Fibroblast of villous mesenchyme (primary cell): ENCODE measurements around the gene ZNF311. TPM values are rescaled to one million over a fixed set of nuclear protein-coding genes. Genes with fewer than 3 reads are reported as not detected.
A peak's percentile ranks its signal among the peaks of the same experiment; 100 is the strongest.
"Not testable (repeated sequence)": the region's sequence is repeated elsewhere in the genome, so short reads cannot be mapped to it uniquely, and the experiment has no call there.

Experiments used
- DNase-seq: peaks from one replicate; pipeline ENCODE4 v3.0.0-alpha.2; 2010; ENCODE audit warnings: low read depth
- H3K4me3 ChIP-seq: 2 replicates; pipeline ENCODE4 v1.5.1; 2011; ENCODE audit warnings: low read depth, mild to moderate bottlenecking, low read length
- total RNA-seq: library from RNA; depleted of rRNA; stranded (reverse); fragments of >200 nt; gene quantifications from 2 replicates; pipeline ENCODE4 v1.2.3, GENCODE V29; 2012
- TF ChIP-seq, protein P1 (sequence below): IDR thresholded peaks from 2 replicates; pipeline ENCODE4 v1.5.1; 2012; ENCODE audit warnings: low read depth, mild to moderate bottlenecking, low read length; ENCODE audit not compliant: insufficient read depth

Gene ZNF311
- total RNA-seq, 1 donor, result 0.43 TPM

DNA sequence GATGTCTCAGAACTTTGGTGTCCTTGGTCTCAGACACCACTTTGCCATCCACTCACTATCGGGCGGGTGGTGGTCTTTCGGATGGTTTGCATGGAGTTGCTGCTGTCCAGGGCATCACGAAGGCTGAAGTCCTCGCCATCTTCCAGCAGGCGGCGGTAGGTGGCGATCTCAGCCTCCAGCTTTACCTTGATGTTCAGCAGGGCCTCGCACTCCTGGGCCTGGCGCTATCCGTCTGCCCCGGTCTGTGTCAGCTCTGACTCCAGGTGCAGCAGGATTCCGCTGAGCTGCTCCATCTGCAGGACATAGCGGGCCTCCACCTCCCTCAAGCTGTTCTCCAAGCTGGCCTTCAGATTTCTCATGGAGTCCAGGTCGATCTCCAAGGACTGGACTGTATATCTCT, 36.0 kb downstream of the ZNF311 start:
- TF ChIP-seq, protein P1, sequence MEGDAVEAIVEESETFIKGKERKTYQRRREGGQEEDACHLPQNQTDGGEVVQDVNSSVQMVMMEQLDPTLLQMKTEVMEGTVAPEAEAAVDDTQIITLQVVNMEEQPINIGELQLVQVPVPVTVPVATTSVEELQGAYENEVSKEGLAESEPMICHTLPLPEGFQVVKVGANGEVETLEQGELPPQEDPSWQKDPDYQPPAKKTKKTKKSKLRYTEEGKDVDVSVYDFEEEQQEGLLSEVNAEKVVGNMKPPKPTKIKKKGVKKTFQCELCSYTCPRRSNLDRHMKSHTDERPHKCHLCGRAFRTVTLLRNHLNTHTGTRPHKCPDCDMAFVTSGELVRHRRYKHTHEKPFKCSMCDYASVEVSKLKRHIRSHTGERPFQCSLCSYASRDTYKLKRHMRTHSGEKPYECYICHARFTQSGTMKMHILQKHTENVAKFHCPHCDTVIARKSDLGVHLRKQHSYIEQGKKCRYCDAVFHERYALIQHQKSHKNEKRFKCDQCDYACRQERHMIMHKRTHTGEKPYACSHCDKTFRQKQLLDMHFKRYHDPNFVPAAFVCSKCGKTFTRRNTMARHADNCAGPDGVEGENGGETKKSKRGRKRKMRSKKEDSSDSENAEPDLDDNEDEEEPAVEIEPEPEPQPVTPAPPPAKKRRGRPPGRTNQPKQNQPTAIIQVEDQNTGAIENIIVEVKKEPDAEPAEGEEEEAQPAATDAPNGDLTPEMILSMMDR, result peak; percentile 19
- DNase-seq, result no peak
- H3K4me3 ChIP-seq, result no peak overlapping the region

DNA sequence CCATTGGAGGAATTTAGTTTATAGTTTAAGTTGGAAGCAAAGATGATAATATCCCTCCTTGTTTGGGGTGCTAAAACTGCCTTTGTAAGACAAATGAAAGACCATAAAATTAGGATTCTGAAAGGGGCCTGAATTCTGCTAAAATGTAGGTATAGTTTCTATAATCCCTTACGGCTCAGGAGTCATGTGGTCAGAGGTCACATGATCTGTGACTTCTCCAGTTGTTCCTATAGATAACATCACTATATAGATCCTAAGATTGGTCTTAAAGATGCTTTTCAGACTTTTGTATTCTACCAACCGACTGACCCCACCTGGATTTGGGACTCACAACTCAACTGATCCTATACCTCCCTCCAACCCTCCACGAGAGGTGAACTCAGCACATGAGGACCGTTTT, 36.6 kb downstream of the ZNF311 start:
- no peak overlapping the region for H3K4me3 ChIP-seq
- TF ChIP-seq, protein P1, result no peak
- DNase-seq, result no peak

GRCh38 chr6:28965706-28966105, 39.4 kb downstream of the ZNF311 start:
- DNase-seq, result no peak
- TF ChIP-seq, protein P1, result no peak
- H3K4me3 ChIP-seq, result no peak overlapping the region

DNA sequence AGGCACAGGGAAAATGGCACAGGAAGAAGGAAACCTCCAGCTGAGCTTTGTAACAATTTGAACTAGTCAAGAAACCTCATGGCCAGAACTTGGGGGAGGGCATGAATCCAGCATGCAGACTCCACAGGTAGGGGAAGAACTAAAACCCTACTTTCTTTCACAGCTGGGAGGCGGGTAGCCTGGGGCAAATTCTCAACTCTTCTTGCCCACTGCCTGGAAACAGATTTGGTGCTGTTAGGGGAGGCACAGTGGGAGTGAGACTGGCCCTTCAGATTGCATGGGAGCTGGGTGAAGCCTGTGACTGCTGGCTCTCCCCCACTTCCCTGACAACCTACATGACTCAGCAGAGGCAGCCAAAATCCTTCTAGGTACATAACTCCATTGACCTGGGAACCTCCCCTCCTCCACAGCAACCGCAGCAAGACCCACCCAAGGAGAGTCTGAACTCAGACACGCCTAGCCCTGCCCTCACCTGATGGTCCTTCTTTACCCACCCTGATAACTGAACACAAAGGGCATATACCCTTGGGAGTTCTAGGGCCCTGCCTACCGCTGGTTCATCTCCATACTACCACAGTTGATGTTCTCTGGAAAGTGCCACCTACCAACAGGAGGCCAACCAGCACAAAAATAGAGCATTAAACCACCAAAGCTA, 44.1 kb downstream of the ZNF311 start:
- H3K4me3 ChIP-seq, result no peak overlapping the region
- DNase-seq, result no peak
- TF ChIP-seq, protein P1, result no peak

DNA sequence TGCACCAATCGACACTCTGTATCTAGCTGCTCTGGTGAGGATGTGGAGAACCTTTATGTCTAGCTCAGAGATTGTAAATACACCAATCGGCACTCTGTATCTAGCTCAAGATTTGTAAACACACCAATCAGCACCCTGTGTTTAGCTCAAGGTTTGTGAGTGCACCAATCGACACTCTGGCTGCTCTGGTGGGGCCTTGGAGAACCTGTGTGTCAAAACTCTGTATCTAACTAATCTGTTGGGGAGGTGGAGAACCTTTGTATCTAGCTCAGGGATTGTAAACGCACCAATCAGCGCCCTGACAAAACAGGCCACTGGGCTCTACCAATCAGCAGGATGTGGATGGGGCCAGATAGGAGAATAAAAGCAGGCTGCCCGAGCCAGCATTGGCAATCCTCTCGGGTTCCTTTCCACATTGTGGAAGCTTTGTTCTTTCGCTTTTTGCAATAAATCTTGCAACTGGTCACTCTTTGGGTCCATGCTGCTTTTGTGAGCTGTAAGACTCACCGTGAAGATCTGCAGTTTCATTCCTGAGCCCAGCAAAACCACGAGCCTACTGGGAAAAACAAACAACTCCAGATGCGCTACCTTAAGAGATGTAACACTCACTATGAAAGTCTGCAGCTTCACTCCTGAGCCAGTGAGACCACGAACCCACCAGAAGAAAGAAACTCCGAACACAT, 46.4 kb downstream of the ZNF311 start:
- H3K4me3 ChIP-seq, DNase-seq: not testable (repeated sequence)

DNA sequence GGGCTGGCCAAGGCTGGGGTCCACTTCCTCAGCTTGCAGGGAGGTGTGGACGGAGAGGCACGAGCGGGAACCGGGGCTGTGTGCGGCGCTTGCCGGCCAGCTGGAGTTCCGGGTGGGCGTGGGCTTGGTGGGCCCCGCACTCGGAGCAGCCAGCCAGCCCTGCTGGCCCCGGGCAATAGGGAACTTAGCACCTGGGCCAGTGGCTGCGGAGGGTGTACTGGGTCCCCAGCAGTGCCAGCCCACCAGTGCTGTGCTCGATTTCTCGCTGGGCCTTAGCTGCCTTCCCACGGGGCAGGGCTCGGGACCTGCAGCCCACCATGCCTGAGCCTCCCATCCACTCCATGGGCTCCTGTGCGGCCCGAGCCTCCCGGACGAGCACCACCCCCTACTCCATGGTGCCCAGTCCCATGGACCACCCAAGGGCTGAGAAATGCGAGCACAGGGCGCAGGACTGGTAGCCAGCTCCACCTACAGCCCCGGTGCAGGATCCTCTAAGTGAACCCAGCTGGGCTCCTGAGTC, 47.3 kb downstream of the ZNF311 start:
- not testable (repeated sequence) for H3K4me3 ChIP-seq, DNase-seq

DNA sequence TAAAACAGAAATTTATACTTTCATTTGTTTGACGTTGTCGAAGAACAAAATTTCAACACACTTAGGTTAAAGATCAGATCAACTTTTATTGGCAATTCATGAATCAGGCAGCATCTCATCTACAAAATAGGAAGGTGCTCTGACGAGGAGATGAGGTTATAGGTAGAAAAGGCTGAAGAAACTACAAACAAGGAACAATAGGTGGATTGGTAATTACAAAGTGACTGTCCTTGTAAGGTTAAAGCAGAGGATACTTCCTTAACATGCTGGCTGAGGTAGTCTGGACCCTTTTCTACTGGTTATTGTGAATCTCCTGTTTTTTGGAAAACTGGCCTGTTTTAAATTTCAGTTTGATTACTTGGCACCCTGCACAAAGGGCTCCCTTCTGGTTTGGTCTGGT, 48.8 kb downstream of the ZNF311 start:
- TF ChIP-seq, protein P1, result no peak
- no peak overlapping the region for H3K4me3 ChIP-seq
- no peak for DNase-seq
